ENCODE data around the gene S100A11. TPM values are rescaled to one million over a fixed set of nuclear protein-coding genes. Genes with fewer than 3 reads are reported as not detected.

Gene S100A11
- total RNA-seq, 2 donors from 2014 or later = 194 to 260 TPM

GRCh38 chr1:152002960-152003359 lies 33.8 kb downstream of the S100A11 start:
- Histone ChIP-seq H3K4me1 (no peaks in the 10 kb centered on the region), H3K27me3 (no peaks in the 10 kb centered on the region), H3K9ac (ENCODE audit: low read depth in 2 of 2, low read length in 2 of 2) (no peak overlapping the region), H3K36me3 (no peaks in the 10 kb centered on the region), H3K27ac (no peak overlapping the region), H3K9me3 (no peaks in the 10 kb centered on the region), H3K4me3 (no peak overlapping the region)
- intact Hi-C loops (cut with DNase I) = loop anchor here (5.0 kb wide), 1 partner anchor 116 kb away; no protein-coding TSS in a partner anchor
- no peak for TF ChIP-seq CTCF (IDR thresholded peaks at IDR 0.05)
- no peak for DNase-seq

- intact Hi-C loops (cut with DNase I) = loop anchor here (2.0 to 5.0 kb wide), 2 partner anchors 69 to 115 kb away; no protein-coding TSS in a partner anchor
- peak overlapping the region in 1 of 2 donors; percentile 2 for H3K9ac ChIP-seq (ENCODE audit: low read depth in 2 of 2, low read length in 2 of 2)
- no peaks in the 10 kb centered on the region for H3K36me3 ChIP-seq
- no peaks in the 10 kb centered on the region for H3K27me3 ChIP-seq
- H3K4me1 ChIP-seq = no peaks in the 10 kb centered on the region
- no peak overlapping the region for H3K27ac ChIP-seq
- TF ChIP-seq CTCF (IDR thresholded peaks at IDR 0.05) = peak; percentile 94
- H3K4me3 ChIP-seq = no peak overlapping the region
- H3K9me3 ChIP-seq = no peaks in the 10 kb centered on the region
- peak; percentile 95 for DNase-seq
These were observed 34.9 kb downstream of the S100A11 start for GRCh38 chr1:152001631-152002584.

GRCh38 chr1:152000964-152001630 lies 35.7 kb downstream of the S100A11 start:
- no peak for DNase-seq
- H3K9ac ChIP-seq (ENCODE audit: low read depth in 2 of 2, low read length in 2 of 2) = peak overlapping the region in 1 of 2 donors; percentile 2
- H3K36me3 ChIP-seq = no peaks in the 10 kb centered on the region
- intact Hi-C loops (cut with DNase I) = loop anchor here (2.0 to 5.0 kb wide), 2 partner anchors 68 to 114 kb away; no protein-coding TSS in a partner anchor
- TF ChIP-seq CTCF (IDR thresholded peaks at IDR 0.05) = no peak
- H3K9me3 ChIP-seq = no peaks in the 10 kb centered on the region
- H3K27ac ChIP-seq = no peak overlapping the region
- H3K27me3 ChIP-seq = no peaks in the 10 kb centered on the region
- no peak overlapping the region for H3K4me3 ChIP-seq
- no peaks in the 10 kb centered on the region for H3K4me1 ChIP-seq

- DNase-seq = no peak
- intact Hi-C loops (cut with DNase I) = no loop called here
- Histone ChIP-seq H3K27me3 (no peaks in the 10 kb centered on the region), H3K9me3 (no peaks in the 10 kb centered on the region), H3K36me3 (no peaks in the 10 kb centered on the region), H3K4me1 (peaks cover 4% of the 10 kb centered on the region), H3K4me3 (no peak overlapping the region), H3K27ac (no peak overlapping the region), H3K9ac (ENCODE audit: low read depth in 2 of 2, low read length in 2 of 2) (no peak overlapping the region)
- TF ChIP-seq CTCF (IDR thresholded peaks at IDR 0.05) = no peak
These were observed 38.0 kb downstream of the S100A11 start for GRCh38 chr1:151998611-151999362.

GRCh38 chr1:151997284-151997570 lies 39.6 kb downstream of the S100A11 start:
- TF ChIP-seq CTCF (IDR thresholded peaks at IDR 0.05) = no peak
- no peak overlapping the region for H3K4me3 ChIP-seq
- H3K27me3 ChIP-seq = no peaks in the 10 kb centered on the region
- H3K9ac ChIP-seq (ENCODE audit: low read depth in 2 of 2, low read length in 2 of 2) = no peak overlapping the region
- H3K9me3 ChIP-seq = no peaks in the 10 kb centered on the region
- no peak overlapping the region for H3K27ac ChIP-seq
- H3K4me1 ChIP-seq = peaks cover 4% of the 10 kb centered on the region
- no peak for DNase-seq
- intact Hi-C loops (cut with DNase I) = loop anchor here (2.0 kb wide), 1 partner anchor 28 kb away; no protein-coding TSS in a partner anchor
- no peaks in the 10 kb centered on the region for H3K36me3 ChIP-seq
